NCI-H128 (cell line): ENCODE data around the gene TNFAIP8L2.
"Not testable (repeated sequence)": the region's sequence is repeated elsewhere in the genome, so short reads cannot be mapped to it uniquely, and the experiment has no call there.

Source experiments
- DNase-seq: peaks from one replicate; lab custom pipeline; 2025; ENCODE audit not compliant: unreplicated experiment; lab: John Stamatoyannopoulos, UW

Gene TNFAIP8L2

GRCh38 chr1:151188667-151189066 is 32.2 kb downstream of the TNFAIP8L2 start:
- not testable (repeated sequence) for DNase-seq

- DNase-seq, result peak; percentile 85
Observed at GRCh38 chr1:151189637-151190445, 33.4 kb downstream of the TNFAIP8L2 start, which contains the start of gene VPS72. Gene VPS72 (minus strand): TSS chr1:151190197. CDS start chr1:151190121, 76 bp downstream.

GRCh38 chr1:151192047-151192446 is 35.6 kb downstream of the TNFAIP8L2 start:
- DNase-seq, result no peak

GRCh38 chr1:151193304-151193703 is 36.9 kb downstream of the TNFAIP8L2 start:
- no peak for DNase-seq

- DNase-seq, result no peak
Observed at GRCh38 chr1:151193856-151194255, 37.4 kb downstream of the TNFAIP8L2 start.

GRCh38 chr1:151194894-151195594 is 38.6 kb downstream of the TNFAIP8L2 start:
- DNase-seq, result not testable (repeated sequence)

GRCh38 chr1:151196292-151196800 is 39.9 kb downstream of the TNFAIP8L2 start:
- peak; percentile 84 for DNase-seq

GRCh38 chr1:151197863-151198253 is 41.4 kb downstream of the TNFAIP8L2 start:
- no peak for DNase-seq

- peak; percentile 100 for DNase-seq
Observed at GRCh38 chr1:151198254-151199127, 42.0 kb downstream of the TNFAIP8L2 start, which contains the start of gene PIP5K1A. Gene PIP5K1A (plus strand): TSS chr1:151198552. CDS start chr1:151198997, 445 bp downstream.

GRCh38 chr1:151199873-151200581 is 43.6 kb downstream of the TNFAIP8L2 start:
- peak; percentile 12 for DNase-seq

GRCh38 chr1:151205381-151205965 is 49.0 kb downstream of the TNFAIP8L2 start:
- DNase-seq, result not testable (repeated sequence)
